Kidney (tissue), 14 donors: ENCODE measurements around the gene ARPC2. TPM values are rescaled to one million over a fixed set of nuclear protein-coding genes. Genes with fewer than 3 reads are reported as not detected.
A peak's percentile ranks its signal among the peaks of the same experiment; 100 is the strongest.

Experiments
- DNase-seq, 5 donors: peaks; one replicate each; pipeline ENCODE4 v3.0.0-alpha.2; 2013 to 2020
- FAIRE-seq: peaks from 2 replicates; lab custom pipeline; 2012; peaks lifted over from hg19 to GRCh38; lab: Jason Lieb, UNC
- H3K27ac ChIP-seq, 2 donors: one replicate each; pipeline ENCODE4 v1.7.0; 2013; ENCODE audit warnings: low read depth in 2 of 2, low read length in 2 of 2, inconsistent platforms in 1 of 2
- H3K27me3 ChIP-seq: one replicate; pipeline ENCODE4 v1.7.1; 2013; ENCODE audit warnings: low read length, inconsistent platforms; ENCODE audit not compliant: control insufficient read depth, insufficient read depth
- H3K36me3 ChIP-seq, 3 donors: one replicate each; pipeline versions ENCODE4 v1.7.0 to v1.7.1; 2013; ENCODE audit warnings: low read length in 3 of 3, control low read depth in 1 of 3, inconsistent platforms in 1 of 3; ENCODE audit not compliant: insufficient read depth in 3 of 3, control insufficient read depth in 2 of 3
- H3K4me1 ChIP-seq, 3 donors: one replicate each; pipeline versions ENCODE4 v1.7.0 to v1.7.1; 2013; ENCODE audit warnings: low read length in 3 of 3, inconsistent platforms in 1 of 3, low read depth in 1 of 3; ENCODE audit not compliant: control insufficient read depth in 2 of 3, insufficient read depth in 2 of 3
- H3K4me3 ChIP-seq, 3 donors: one replicate each; pipeline versions ENCODE4 v1.7.0 to v1.8.1; 2013; ENCODE audit warnings: low read length in 3 of 3, control low read depth in 1 of 3, inconsistent platforms in 1 of 3
- H3K9ac ChIP-seq, 3 donors: one replicate each; pipeline versions ENCODE4 v1.7.0 to v1.7.1; 2013; ENCODE audit warnings: low read length in 3 of 3, control low read depth in 1 of 3, inconsistent platforms in 1 of 3
- H3K9me3 ChIP-seq, 3 donors: one replicate each; pipeline versions ENCODE4 v1.7.0 to v1.7.1; 2013; ENCODE audit warnings: low read length in 3 of 3, control low read depth in 1 of 3, inconsistent platforms in 1 of 3; ENCODE audit not compliant: control insufficient read depth in 2 of 3, insufficient read depth in 1 of 3
- intact Hi-C: fragments of 100-400 bp; cut with DNase I; formaldehyde crosslinking; loops from one replicate; pipeline ENCODE4 v1.11.1; 2022
- polyA plus RNA-seq: library from polyadenylated mRNA; stranded (reverse); fragments of 350-450 nt; fragmentation: Illumina TruSeq; extraction: RNeasy Lipid Tissue Mini Kit (QIAGEN cat#74804); gene quantifications from one replicate; pipeline ENCODE4 v1.2.3, GENCODE V29; 2014; ENCODE audit warnings: low read depth, low replicate concordance; ENCODE audit not compliant: insufficient read depth
- total RNA-seq: library from RNA; stranded (reverse); fragmentation: NEBNext Ultra II Directional; extraction: Animal tissue kit (Norgen Biotek cat#: 25700); gene quantifications from one replicate; pipeline ENCODE4 v1.2.1, GENCODE V29; 2021
- TF ChIP-seq, protein P1 (sequence below): IDR thresholded peaks from 3 replicates; pipeline ENCODE4 v1.5.1; 2012; ENCODE audit warnings: mild to moderate bottlenecking, moderate library complexity, borderline replicate concordance; ENCODE audit not compliant: insufficient read depth; ENCODE audit errors: extremely low read depth
- donor health status: control.
- donor health status: control.
- donor health status: control.
- donor health status: control.
- donor health status: control.
- donor health status: DM: yes; HTN: yes; CAD: no.
- donor health status: Normal renal cell carcinoma (clear cell type).

ARPC2 gene
- total and polyA plus RNA-seq, 2 donors from 2014 or later, result 195 to 252 TPM

DNA sequence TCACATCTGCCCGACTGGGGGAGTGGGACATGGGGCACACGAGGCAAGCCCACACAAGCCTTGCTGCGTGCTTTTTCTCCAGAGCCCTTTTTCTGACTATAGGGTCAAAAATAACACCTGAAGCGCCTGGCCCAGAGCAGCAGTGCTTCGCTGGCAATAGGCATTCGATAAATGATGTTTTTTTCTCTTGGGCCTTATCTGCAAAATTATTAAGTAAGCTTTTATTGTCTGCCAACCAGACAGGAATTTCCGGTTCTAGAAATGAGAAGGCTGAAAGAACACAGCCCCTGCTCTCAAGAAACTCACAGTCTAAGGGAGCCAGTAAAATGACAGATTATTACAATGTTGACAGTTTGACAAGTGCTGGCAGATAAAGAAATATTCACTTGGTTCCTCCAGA lies 78.0 kb downstream of the ARPC2 start:
- Histone ChIP-seq H3K4me3 (no peak overlapping the region), H3K27ac (peak overlapping the region; percentile 41 to 77), H3K4me1 (peaks cover 3 to 31% (median 29%) of the 10 kb centered on the region in 3 donors), H3K27me3 (no peaks in the 10 kb centered on the region), H3K9ac (peak overlapping the region in 1 of 3 donors; percentile 29), H3K36me3 (no peaks in the 10 kb centered on the region), H3K9me3 (no peaks in the 10 kb centered on the region)
- peak in 2 of 5 donors; percentile 80 to 85 for DNase-seq
- FAIRE-seq, result no peak
- TF ChIP-seq, protein P1, sequence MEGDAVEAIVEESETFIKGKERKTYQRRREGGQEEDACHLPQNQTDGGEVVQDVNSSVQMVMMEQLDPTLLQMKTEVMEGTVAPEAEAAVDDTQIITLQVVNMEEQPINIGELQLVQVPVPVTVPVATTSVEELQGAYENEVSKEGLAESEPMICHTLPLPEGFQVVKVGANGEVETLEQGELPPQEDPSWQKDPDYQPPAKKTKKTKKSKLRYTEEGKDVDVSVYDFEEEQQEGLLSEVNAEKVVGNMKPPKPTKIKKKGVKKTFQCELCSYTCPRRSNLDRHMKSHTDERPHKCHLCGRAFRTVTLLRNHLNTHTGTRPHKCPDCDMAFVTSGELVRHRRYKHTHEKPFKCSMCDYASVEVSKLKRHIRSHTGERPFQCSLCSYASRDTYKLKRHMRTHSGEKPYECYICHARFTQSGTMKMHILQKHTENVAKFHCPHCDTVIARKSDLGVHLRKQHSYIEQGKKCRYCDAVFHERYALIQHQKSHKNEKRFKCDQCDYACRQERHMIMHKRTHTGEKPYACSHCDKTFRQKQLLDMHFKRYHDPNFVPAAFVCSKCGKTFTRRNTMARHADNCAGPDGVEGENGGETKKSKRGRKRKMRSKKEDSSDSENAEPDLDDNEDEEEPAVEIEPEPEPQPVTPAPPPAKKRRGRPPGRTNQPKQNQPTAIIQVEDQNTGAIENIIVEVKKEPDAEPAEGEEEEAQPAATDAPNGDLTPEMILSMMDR, result no peak
- intact Hi-C loops, result loop anchor here (10.0 kb wide), 1 partner anchor 100 kb away; the partner anchor contains the start of gene CTDSP1

DNA sequence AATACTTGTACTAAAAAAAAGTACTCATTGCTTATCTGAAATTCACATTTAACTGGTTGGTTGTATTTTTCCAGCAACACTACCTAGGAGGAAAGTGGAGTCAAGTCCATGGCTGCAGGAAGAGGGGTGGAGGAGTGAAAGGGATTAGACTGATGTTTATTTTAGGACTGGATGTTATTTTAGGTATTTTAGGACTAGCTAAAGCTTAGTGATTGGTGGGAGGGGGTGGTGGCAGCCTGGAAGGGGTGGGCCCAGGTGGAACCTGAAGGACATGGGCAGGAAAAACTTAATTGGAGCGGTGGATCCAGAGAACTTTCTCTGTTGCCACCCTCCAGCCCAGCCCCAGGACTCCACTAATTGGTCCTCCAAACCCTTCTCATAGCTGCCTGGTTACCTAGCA lies 79.2 kb downstream of the ARPC2 start:
- DNase-seq, result no peak
- TF ChIP-seq, protein P1, result no peak
- intact Hi-C loops, result loop anchor here (10.0 kb wide), 1 partner anchor 99 kb away; the partner anchor contains the start of gene CTDSP1
- Histone ChIP-seq H3K27me3 (no peaks in the 10 kb centered on the region), H3K9me3 (no peaks in the 10 kb centered on the region), H3K4me3 (no peak overlapping the region), H3K27ac (peak overlapping the region in 1 of 2 donors; percentile 22), H3K4me1 (peaks cover 0 to 20% (median 17%) of the 10 kb centered on the region in 3 donors), H3K36me3 (no peaks in the 10 kb centered on the region), H3K9ac (no peak overlapping the region)
- FAIRE-seq, result no peak

DNA sequence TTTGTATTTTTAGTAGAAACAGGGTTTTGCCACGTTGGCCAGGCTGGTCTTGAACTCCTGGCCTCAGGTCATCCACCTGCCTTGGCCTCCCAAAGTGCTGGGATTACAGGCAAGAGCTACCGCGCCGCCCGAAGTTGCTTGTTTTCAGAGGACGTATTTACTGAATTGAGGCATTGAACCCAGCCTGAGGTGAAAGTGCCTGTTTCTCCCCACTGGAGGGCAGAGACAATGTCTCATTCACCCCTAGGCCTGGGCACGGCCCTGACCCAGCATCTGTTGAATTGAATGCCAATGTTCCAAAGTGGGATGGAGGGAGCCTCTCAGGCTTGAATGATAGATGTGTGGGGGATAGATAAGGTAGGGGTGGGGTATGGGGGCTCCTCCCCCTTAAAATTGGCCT lies 79.9 kb downstream of the ARPC2 start:
- Histone ChIP-seq H3K9me3 (no peaks in the 10 kb centered on the region), H3K4me1 (peaks cover 0 to 20% (median 13%) of the 10 kb centered on the region in 3 donors), H3K27me3 (no peaks in the 10 kb centered on the region), H3K27ac (no peak overlapping the region), H3K36me3 (no peaks in the 10 kb centered on the region), H3K4me3 (no peak overlapping the region), H3K9ac (no peak overlapping the region)
- FAIRE-seq, result no peak
- TF ChIP-seq, protein P1, result no peak
- intact Hi-C loops, result loop anchor here (10.0 kb wide), 1 partner anchor 98 kb away; the partner anchor contains the start of gene CTDSP1
- no peak for DNase-seq
